CD4-positive, alpha-beta T cell treated with Interleukin-15 for 1 hour (primary cell): Measurements from ENCODE around the gene HSD17B3.

Experiments
- DNase-seq: peaks from one replicate; pipeline ENCODE4 v3.0.0-alpha.2; 2020

Gene HSD17B3

GRCh38 chr9:96232539-96233241 is 69.3 kb downstream of the HSD17B3 start:
- no peak for DNase-seq

GRCh38 chr9:96232164-96232538 is 69.8 kb downstream of the HSD17B3 start:
- no peak for DNase-seq

DNA sequence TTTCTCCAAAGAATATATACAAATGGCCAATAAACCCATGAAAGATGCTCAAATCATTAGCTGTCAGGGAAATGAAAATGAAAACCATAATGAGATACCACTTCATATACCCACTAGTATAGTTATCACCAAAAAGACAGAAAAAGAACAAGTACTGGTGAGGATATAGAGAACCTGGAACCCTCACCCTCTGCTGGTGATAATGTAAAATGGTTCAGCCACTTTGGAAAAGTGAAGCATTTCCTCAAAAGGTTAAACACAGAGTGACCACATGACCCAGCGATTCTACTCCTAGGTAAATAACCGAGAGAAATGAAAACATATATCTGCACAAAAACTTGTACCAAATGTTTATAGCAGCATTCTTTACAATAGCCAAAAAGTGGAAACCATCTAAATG is 72.0 kb downstream of the HSD17B3 start:
- DNase-seq: no peak

DNA sequence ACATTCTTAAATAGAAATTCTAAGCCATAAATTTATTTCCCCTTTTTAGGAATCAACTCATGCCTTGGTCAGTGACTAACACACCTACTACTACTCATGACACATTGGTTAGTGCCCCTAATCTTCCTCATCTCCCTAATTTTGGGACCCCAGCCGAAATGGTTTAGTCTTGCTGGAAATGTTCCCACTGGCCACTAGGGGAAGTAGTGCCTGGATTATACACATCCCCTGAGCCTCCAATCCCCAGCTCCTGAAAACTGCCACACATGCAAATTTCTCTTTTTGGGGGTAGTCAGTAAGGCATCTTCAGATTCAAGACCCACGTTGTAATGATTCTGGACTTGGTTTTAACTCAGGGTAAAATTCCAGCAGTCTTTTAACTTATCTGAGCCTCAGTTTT is 79.8 kb downstream of the HSD17B3 start:
- no peak for DNase-seq

- no peak for DNase-seq
These were observed 82.1 kb downstream of the HSD17B3 start for GRCh38 chr9:96219900-96220257.

DNA sequence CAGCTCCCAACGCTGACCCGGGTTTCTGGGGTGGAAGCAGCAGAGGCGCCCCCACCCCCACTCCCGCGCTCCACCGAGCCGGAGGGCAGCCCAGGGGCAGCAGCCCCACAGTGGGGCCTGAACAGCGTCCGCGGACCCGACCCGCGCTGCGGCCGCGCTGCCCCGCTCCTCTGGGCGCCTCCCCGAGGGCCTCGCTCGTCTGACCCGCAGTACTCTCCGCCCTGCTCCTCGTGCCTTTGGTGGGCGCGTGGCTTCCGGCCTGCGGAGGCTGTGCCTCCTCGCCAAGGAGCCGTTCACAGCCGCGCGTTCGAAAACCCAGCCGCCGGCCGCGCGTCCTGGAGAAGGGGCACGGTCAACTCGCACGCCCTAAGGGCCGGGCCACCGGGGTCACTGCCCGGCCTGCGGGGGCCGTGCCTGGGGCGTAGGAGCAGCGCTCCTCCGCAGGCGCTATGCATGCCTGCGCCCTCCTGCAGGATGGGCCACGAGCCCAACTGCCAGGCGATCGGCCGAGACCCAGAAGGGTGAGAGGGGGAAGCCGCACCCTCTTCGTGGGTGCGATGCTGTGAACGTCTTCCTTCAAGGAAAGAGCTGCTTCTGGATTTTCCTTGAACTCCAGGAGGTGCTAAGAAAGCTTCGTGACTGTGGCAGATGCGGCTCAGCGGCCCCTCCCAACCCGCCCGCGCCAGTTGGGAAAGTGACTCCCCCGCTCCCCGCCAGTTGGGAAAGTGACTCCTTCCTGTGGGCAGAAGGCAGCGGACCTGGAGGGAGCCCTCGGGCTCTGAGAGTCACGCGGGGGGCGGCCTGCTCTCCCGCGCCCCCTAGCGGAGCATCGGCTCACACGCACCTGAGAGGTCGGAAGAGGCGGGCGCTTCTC is 82.7 kb downstream of the HSD17B3 start:
- DNase-seq: no peak

DNA sequence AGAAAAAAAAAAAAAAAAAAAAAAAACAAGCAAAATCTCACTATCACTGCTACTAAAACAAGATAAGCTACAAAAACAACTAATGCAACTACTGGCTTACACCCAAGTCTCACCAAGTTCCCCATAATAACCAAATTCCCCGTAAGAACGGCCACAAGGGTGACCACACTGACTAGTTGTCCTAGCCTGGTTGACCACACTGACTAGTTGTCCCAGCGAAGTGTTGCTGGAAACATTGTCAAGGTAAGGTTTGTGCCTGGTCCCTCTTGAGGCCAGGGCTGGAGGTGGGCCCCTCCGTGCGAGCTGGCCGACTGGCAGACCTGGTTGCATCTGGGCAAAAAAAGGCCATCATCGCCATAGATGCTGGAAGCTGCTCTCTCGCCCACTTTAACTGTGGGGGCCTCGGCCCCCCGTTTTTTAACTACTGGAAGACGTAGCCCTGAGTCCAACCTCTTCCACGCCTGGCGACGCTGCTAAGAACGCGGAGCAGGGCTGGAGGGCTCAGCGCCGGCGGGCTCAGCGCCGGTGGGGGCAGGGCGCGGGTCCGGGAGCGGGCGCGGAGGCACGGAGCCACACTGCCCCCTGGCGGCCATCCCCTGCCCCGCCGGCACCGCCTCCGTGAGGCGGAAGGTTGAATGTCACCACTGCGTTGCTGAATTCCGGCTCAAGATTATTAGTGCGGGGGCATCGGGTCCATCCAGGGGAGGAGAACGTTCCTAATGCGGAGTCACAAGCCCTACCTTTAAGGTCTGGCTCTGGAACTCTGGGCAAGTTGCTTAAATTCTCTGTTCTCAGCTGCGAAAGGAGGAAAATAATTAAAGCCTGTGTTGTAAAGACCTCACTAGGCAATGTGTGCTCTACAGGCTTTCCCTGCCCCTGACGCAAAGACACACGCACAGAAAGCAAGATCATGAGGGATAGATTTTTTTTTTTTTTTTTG is 84.0 kb downstream of the HSD17B3 start:
- DNase-seq: peak; percentile 57

DNA sequence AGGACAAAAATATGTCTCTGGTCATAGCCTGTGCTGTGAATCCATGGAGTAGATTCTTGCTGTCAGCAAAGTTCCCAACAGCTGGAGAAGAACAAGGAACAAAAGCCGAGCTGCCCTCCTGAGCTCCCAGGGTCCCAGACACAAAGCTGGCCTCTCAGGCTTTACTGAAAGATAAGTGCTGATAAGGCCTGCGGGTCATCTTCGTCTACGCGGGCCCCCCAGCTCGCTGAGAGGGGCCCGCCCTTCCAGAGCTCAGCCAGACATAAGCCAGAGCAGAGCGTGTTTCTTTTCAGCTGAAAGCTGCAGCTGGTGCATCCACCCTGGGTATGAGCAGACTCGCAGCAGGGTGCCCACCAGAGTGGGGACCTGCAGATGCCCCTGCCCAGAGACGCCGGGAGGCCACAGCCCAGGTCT is 84.7 kb downstream of the HSD17B3 start:
- no peak for DNase-seq

DNA sequence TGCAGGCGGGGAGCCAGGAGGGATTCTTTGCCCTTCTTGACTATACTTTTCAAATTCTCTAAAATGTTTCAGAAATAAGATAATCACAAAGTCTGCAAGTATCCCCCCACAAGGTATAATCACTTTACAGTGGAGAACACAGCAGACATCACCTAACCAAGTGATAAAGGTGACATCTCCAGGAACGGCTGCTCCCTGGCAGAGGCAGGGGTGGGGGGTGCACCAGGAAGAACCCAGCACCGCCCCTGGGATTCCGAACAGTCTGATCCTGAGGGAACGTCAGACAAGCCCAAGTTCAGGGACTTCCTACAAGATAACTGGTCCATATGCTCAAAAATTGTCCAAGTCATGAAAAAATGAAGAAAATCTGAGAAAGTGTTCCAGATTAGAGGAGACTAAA is 85.4 kb downstream of the HSD17B3 start:
- no peak for DNase-seq

DNA sequence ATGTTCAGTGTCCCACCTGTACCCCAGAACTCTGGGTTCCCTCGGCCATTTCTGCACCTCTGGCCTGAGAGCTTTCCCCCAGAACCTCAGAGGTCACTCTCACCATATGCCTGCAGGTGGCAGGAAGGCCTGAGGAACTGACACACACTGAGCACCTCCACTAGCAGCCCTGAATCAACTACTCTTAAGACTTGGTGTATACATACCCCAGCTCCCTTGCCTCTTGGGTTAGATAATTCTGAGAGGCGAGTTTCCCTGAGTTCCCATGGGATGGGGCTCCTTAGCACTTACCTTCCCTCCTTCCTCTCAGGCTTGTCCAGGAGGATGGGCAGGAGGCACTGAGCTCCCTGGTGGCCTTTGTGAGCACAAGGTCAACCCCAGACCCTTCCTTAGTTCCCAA is 86.1 kb downstream of the HSD17B3 start:
- no peak for DNase-seq

GRCh38 chr9:96214635-96215034 is 87.3 kb downstream of the HSD17B3 start:
- no peak for DNase-seq

DNA sequence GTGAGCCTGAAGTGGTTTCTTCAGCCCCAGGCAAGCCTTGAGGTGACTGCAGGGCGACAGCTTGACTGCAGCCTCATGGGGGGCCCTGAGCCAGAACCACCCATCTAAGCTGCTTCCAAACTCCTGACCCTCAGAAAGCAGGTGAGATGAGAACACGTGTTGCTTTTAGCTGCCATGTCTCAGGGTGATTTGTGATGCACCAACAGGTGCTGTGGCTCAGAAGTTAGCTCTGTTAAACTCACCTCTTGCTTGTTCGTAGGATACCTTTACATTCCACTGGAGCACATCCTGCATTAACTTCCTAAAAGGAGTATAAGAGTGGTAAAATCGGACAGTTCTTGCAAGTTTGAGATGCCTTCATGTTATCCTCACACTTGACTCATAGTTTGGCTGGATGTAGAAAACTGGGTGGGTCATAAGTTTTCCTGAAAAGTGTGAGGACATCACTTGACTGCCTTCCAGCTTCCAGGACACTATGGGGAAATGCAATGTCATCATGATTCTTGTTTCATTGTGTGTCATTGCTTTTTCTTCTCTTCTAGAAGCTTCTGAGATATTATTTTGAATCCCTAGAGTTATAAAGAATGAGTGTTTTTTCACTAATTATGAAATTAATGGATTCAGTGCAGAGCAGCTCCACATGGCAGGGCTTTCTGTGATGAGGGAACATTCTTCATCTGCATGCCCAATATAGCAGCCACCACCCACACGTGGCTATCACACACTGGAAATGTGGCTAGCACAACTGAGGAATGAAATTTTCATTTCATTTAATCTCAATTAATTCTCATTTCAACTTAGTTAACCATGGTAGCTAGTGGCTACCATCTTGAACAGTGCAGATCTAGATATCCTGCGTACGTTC is 92.3 kb downstream of the HSD17B3 start:
- DNase-seq: no peak

DNA sequence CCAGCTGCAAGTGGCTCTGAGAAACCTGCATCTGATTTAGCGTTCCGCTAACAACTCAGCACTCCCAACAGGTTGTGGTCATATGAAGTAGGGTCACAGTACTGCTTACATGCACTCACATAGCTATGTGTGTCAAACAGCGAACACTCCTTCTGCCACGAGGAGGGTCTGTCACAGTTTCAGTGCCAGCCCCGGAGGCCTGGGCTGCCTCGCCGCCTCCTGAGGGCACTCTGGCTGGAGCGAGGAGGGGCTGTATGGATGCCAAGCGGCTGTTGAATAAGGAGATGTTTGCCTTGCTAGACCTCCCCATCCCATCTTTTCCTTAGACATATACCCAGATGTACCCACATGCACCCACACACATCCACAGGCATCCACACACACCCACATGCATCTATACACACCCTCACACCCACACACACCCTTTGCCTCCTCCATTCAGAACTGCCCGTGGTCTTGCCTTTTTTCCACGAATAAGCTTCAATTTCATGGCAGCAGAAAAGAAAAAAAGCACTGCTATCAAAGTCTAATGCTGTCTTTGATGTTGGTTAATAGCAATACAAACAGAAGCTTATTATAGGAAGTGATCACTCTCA is 95.7 kb downstream of the HSD17B3 start:
- DNase-seq: no peak

DNA sequence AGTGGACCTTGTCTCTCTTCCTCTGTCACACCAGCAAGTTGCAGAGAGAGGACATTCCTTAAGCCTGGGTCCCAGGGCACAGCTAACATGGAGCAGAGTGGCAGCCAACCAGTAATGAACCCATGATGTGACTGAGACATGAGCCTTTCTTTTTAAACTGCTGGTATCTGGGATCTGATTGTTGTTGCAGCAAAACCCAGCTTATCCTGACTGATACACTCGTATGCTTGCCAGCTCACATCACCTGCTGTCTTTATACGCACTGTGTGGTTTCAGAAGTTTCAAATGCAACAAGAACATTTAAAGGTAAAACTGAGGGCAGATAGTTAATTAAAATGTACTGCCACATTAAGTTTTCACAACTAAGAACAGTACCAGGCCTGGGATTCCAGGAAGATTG is 97.1 kb downstream of the HSD17B3 start:
- no peak for DNase-seq

DNA sequence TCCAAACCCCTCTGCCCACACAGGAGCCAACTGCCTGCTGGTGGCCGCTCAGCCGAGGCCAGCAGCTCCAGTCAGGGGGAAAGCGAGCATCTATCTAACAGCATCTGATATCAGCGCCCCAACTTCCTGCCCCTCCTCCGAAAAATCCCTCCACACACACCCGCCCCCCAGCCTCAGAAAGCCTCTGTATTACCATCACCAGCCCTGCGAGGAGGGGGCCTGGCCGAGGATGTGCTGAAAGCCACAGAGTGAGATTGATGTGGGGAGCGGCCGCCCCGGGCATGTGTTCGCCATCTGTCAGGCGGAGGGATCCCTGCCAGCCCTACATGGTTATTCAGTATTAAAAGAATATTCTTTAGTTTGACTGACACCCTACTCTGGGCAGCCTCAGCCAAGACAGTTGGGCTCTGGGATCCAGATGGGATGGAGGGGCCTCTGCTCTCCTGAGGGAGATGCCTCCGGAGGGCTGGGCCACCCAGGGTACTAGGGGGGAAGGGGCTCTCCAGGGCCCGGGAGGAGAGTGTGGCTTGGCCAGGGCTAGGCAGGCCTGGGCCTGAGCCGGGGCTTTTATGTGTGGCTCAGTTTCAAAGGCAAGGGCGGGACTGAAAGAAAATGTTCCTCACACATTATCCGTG is 98.0 kb downstream of the HSD17B3 start:
- DNase-seq: no peak

GRCh38 chr9:96202971-96203780 is 98.8 kb downstream of the HSD17B3 start:
- no peak for DNase-seq

DNA sequence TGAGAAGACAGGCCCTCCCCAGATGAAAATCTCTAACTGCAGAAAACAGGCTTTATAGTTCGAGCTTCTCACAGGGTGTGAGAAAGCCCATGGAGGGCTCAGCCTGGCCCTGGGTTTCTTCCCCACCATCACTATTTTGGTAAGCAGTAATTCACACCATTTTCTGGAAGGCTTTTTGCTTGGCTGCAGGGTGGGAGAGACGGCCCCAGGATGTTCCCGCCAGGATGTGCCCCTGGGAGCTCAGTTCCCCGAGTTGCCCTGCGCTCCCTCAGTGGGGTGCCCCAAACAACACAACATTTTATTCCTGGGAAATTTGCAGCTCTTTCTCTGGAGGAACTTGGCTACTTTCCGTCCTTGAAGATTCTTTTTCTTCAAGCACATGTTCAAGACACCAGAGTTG is 100.8 kb downstream of the HSD17B3 start:
- no peak for DNase-seq

GRCh38 chr9:96199006-96199405 is 103.0 kb downstream of the HSD17B3 start:
- DNase-seq: no peak

DNA sequence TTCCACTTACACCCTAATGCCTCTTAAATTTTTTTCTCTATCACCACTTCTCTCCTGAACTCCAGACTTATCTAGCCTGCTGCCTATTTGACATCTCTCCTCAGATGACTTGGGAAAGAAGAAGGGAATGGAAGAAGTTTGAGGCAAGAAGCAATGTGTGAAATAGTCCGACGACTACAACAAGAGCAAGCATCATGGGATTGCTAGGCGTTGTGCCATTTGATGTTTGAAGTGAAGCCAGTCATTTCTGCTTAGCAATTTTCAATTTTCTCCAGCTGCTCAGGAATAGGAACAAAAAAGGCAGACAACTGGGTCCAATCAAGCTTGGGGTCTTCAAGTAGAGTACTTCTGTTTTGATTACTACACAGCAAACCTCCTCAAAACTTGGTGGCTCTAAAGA is 106.4 kb downstream of the HSD17B3 start:
- no peak for DNase-seq

- DNase-seq: no peak
These were observed 108.7 kb downstream of the HSD17B3 start for GRCh38 chr9:96193236-96193755.
